Measurements from ENCODE around the gene SIX3.

- TF ChIP-seq GATA2 (IDR thresholded peaks at IDR 0.05; ENCODE audit: low read depth, low read length) = no peak
- no peak for TF ChIP-seq GATA3 (IDR thresholded peaks at IDR 0.05; ENCODE audit: low read depth, low read length)
These were observed 13.0 kb downstream of the SIX3 start for GRCh38 chr2:44954447-44954888.
